Heart left ventricle (tissue), 13 donors: Measurements from ENCODE around the gene ITPR2.

Experiments used
- CTCF ChIP-seq, 12 donors: fragments of 200-600 bp; sonication (generic) in 4 of 12; IDR thresholded peaks; one replicate each; pipeline versions ENCODE4 v1.5.0 to v1.8.0; 2018 to 2022; ENCODE audit warnings: antibody characterized with exemption in 12 of 12, mild to moderate bottlenecking in 5 of 12
- POLR2A ChIP-seq, 2 donors: fragments of 450-650 bp; IDR thresholded peaks; one replicate each; pipeline ENCODE4 v1.6.1; 2017; ENCODE audit warnings: antibody characterized with exemption in 2 of 2, mild to moderate bottlenecking in 2 of 2, moderate library complexity in 2 of 2
- donor health status: ischemic (EF 13 %, LVEDD 7.1; RV severe dilation, severe dysfunction).
- donor health status: DM: no; HTN: yes; CAD: no.
- donor health status: DM: no; HTN: no; CAD: no.
- donor health status: ischemic (EF 25% LVEDD 6.9; RV normal size, moderate dysfunction).
- donor health status: ischemic (EF 25% LVEDD 5.7; RV mildly dilated, moderate dysfunction).
- donor health status: ischemic (EF 35%, LVEDD 5.7; RV mildly dilated, moderate dysfunction).
- donor health status: nonischemic (EF 11% LVEDD 7.7; RV severe dilation, severe dysfunction).
- donor health status: DM: yes; HTN: yes; CAD: no.
- donor health status: PGD.
- donor health status: ischemic (EF 29% LVEDD 5.4; RV normal size, mild dysfunction).
- donor health status: nonischemic (EF 23%, LVEDD 6.1; RV moderate dilation, normal function).

GRCh38 chr12:26346736-26347135 lies 486.3 kb downstream of the ITPR2 start:
- TF ChIP-seq CTCF (IDR thresholded peaks at IDR 0.05), result no peak
- TF ChIP-seq POLR2A (IDR thresholded peaks at IDR 0.05), result no peak
